Left ventricle myocardium inferior (tissue), 1 donor: ENCODE data around the gene NXPH1. TPM values are rescaled to one million over a fixed set of nuclear protein-coding genes. Genes with fewer than 3 reads are reported as not detected.

ENCODE experiments used
- DNase-seq: peaks from one replicate; pipeline ENCODE4 v3.0.0-alpha.2; 2020
- H3K27ac ChIP-seq: fragments of 200-600 bp; replicated peaks from 2 replicates; pipeline ENCODE4 v1.8.0; 2021
- H3K27me3 ChIP-seq: fragments of 200-600 bp; 2 replicates; pipeline ENCODE4 v1.8.0; 2021; ENCODE audit warnings: low read depth
- H3K36me3 ChIP-seq: fragments of 200-600 bp; 2 replicates; pipeline ENCODE4 v1.8.0; 2021
- H3K4me1 ChIP-seq: fragments of 200-600 bp; 2 replicates; pipeline ENCODE4 v1.8.0; 2021
- H3K4me3 ChIP-seq: fragments of 200-600 bp; 2 replicates; pipeline ENCODE4 v1.8.0; 2021; ENCODE audit warnings: mild to moderate bottlenecking, moderate library complexity
- H3K9me3 ChIP-seq: fragments of 200-600 bp; replicated peaks from 2 replicates; pipeline ENCODE4 v1.8.0; 2021
- intact Hi-C: fragments of 100-400 bp; cut with micrococcal nuclease; formaldehyde crosslinking; loops from one replicate; pipeline ENCODE4 v1.11.0; 2022
- total RNA-seq: library from RNA; stranded (reverse); fragmentation: NEBNext Ultra II Directional; extraction: Animal tissue kit (Norgen Biotek cat#: 25700); gene quantifications from one replicate; pipeline ENCODE4 v1.2.1, GENCODE V29; 2021
- TF ChIP-seq, protein P1 (sequence below): fragments of 200-600 bp; IDR thresholded peaks from 2 replicates; pipeline ENCODE4 v1.8.0; 2021; ENCODE audit warnings: antibody characterized with exemption, mild to moderate bottlenecking, borderline replicate concordance
- donor health status: DM: no; HTN: yes; CAD: no; lungs with severe emphysema.

Gene NXPH1
- total RNA-seq, 1 donor from 2014 or later = not detected

DNA sequence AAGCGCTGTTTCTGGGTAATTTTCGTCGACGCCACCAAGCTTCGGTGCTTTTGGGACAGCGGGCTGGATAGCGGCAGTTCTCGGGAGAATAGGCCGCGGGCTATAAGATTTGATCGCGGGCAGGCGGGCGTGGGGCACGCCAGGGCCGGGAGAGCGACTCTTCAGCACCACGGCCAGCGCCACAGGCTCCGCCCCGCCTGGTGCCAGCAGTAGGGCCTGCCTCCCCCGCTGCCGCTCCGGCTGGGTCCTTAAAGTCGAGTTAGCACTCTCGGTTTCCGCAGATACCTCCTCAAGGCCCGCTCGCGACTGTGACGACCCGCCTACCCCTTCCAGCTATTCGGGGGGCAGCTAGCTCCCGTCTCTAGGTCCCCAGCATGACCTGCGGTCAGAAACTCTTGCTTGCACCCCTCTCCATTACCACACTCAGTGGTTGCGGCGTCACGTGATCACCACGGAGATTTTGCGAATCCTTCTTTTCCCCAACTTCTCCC is 9.4 kb downstream of the NXPH1 start:
- H3K27me3 ChIP-seq = peaks cover 100% of the 10 kb centered on the region
- no peak overlapping the region for H3K27ac ChIP-seq
- peak; percentile 46 for DNase-seq
- intact Hi-C loops = no loop called here
- H3K9me3 ChIP-seq = no peaks in the 10 kb centered on the region
- H3K4me3 ChIP-seq = peak overlapping the region; percentile 39
- no peaks in the 10 kb centered on the region for H3K36me3 ChIP-seq
- TF ChIP-seq, protein P1, sequence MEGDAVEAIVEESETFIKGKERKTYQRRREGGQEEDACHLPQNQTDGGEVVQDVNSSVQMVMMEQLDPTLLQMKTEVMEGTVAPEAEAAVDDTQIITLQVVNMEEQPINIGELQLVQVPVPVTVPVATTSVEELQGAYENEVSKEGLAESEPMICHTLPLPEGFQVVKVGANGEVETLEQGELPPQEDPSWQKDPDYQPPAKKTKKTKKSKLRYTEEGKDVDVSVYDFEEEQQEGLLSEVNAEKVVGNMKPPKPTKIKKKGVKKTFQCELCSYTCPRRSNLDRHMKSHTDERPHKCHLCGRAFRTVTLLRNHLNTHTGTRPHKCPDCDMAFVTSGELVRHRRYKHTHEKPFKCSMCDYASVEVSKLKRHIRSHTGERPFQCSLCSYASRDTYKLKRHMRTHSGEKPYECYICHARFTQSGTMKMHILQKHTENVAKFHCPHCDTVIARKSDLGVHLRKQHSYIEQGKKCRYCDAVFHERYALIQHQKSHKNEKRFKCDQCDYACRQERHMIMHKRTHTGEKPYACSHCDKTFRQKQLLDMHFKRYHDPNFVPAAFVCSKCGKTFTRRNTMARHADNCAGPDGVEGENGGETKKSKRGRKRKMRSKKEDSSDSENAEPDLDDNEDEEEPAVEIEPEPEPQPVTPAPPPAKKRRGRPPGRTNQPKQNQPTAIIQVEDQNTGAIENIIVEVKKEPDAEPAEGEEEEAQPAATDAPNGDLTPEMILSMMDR = no peak
- peaks cover 17% of the 10 kb centered on the region for H3K4me1 ChIP-seq

DNA sequence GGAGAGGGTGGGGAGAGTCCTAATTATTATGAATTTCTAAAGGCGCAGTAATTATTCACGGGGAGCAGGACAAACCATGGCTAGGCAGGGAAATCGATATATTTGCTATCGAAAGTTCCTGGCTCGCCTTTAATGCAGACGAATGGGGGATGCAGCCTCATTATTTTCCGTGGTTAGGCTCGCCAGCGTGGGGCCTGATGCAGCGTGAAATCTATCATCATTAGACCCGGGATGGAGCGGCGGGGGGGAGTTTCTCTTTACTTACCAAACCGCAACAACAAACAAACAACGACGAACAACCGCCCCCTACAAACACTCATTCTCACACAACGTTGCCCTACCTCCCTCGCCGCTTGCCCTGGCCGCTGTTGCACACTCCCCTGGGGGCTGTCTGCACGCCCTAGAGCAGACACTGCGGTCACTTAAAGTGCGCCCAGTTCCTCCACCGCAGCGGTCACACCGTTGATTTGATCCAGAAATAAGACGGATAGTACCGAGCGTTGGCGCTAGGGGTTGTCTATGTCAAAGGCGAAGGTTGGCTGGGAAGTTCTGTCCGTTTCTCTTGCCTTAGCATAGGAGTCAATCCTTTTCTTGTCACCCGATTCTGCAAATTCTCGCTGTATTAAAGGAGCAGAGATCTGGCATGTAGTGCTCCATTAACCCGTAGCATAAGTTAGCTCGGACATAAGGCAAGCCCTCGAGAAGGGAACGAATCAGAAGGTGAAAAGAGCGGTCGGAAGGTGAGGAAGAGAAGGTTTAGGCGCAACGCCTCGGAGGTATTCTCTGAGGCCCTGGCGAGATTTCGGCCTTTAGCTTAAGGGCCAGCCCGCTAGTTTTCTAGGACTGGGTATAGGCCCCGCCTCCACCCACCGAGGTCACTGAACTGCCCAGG is 10.4 kb downstream of the NXPH1 start:
- peak overlapping the region; percentile 39 for H3K4me3 ChIP-seq
- H3K36me3 ChIP-seq = no peaks in the 10 kb centered on the region
- no peak overlapping the region for H3K27ac ChIP-seq
- H3K27me3 ChIP-seq = peaks cover 97% of the 10 kb centered on the region
- TF ChIP-seq, protein P1 = no peak
- H3K4me1 ChIP-seq = peaks cover 17% of the 10 kb centered on the region
- DNase-seq = no peak
- no peaks in the 10 kb centered on the region for H3K9me3 ChIP-seq
- intact Hi-C loops = no loop called here

DNA sequence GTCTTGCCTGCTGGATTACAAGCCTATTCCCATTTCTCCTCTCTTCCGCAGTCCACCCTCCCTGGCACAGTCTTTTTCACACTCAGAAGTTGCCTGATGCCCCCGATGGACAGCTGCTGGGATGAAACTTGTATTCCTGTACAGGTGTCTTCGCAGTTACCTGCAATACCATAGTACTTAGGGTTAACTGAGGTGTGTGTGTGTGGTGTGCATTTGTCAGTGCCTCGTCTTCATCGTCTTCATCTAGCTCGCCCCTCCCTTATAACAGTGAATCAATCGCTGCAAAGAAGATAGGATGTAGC is 11.0 kb downstream of the NXPH1 start:
- no peak overlapping the region for H3K4me3 ChIP-seq
- TF ChIP-seq, protein P1 = no peak
- H3K27ac ChIP-seq = no peak overlapping the region
- peaks cover 17% of the 10 kb centered on the region for H3K4me1 ChIP-seq
- H3K9me3 ChIP-seq = no peaks in the 10 kb centered on the region
- no peaks in the 10 kb centered on the region for H3K36me3 ChIP-seq
- peaks cover 91% of the 10 kb centered on the region for H3K27me3 ChIP-seq
- intact Hi-C loops = no loop called here
- DNase-seq = no peak

DNA sequence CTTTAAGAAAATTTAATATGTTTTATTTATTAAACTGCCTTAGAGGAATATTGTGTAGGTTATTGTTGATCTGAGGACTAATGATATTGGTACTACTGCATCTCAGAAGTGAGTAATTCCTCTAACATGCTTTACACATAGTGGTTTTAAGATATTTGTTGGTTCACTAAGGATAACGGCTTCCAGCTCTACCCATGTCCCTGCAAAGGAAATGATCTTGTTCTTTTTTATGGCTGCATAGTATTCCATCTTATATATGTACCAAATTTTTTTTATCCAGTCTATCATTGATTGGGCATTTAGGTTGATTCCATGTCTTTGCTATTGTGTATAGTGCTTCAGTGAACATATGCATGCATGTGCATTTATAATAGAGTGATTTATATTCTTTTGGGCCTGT is 20.1 kb downstream of the NXPH1 start:
- DNase-seq = no peak
- H3K36me3 ChIP-seq = no peaks in the 10 kb centered on the region
- H3K27ac ChIP-seq = no peak overlapping the region
- TF ChIP-seq, protein P1 = no peak
- H3K27me3 ChIP-seq = no peaks in the 10 kb centered on the region
- H3K9me3 ChIP-seq = peaks cover 4% of the 10 kb centered on the region
- no peaks in the 10 kb centered on the region for H3K4me1 ChIP-seq
- H3K4me3 ChIP-seq = no peak overlapping the region
- intact Hi-C loops = no loop called here

DNA sequence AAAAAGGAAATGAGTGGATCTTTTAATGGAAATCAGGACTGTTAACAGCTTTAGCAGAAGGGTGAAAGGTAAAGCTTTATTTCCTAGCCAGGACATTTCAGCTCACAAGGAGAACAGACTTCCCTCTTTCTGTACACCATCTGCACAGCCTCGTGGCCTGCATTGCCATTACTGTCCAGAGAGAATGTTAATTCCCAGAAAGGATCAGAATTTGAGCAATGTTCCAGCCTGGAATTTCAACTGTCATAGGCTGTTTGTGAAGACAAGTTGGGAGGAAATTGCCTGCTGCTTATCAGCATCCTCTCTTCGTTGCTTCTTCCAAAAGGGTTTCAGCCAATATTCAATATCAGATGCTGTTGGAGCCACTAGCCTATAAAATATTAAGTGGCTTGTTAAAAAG is 22.0 kb downstream of the NXPH1 start:
- Histone ChIP-seq H3K27ac (no peak overlapping the region), H3K4me1 (no peaks in the 10 kb centered on the region), H3K36me3 (no peaks in the 10 kb centered on the region), H3K9me3 (peaks cover 4% of the 10 kb centered on the region), H3K4me3 (no peak overlapping the region), H3K27me3 (no peaks in the 10 kb centered on the region)
- intact Hi-C loops = no loop called here
- TF ChIP-seq, protein P1 = no peak
- DNase-seq = no peak
